Gastrocnemius medialis (tissue), 4 donors: Measurements from ENCODE around the gene SEC14L1.

Experiments
- CTCF ChIP-seq, 5 experiments: fragments of 450-650 bp in 3 of 5; fragments of 200-600 bp in 2 of 5; sonication (generic) in 2 of 5; IDR thresholded peaks in 4 of 5; conservative IDR thresholded peaks in 1 of 5; 1 replicate in 4 of 5; 2 replicates in 1 of 5; pipeline ENCODE4 v1.5.1; 2016 to 2019; ENCODE audit warnings: antibody characterized with exemption in 5 of 5, mild to moderate bottlenecking in 3 of 5, moderate library complexity in 3 of 5
- POLR2A ChIP-seq, 2 donors: fragments of 450-650 bp; IDR thresholded peaks; one replicate each; pipeline ENCODE4 v1.6.1; 2017; ENCODE audit warnings: antibody characterized with exemption in 2 of 2, mild to moderate bottlenecking in 2 of 2, moderate library complexity in 2 of 2

GRCh38 chr17:77237232-77238008 lies 96.7 kb downstream of the SEC14L1 start:
- TF ChIP-seq CTCF (IDR thresholded peaks at IDR 0.05 in 4 of 5, conservative IDR thresholded peaks at IDR 0.05 in 1 of 5) (no peak), POLR2A (IDR thresholded peaks at IDR 0.05) (no peak)
